GM21447 (cell line): ENCODE measurements around the gene NPNT.

Source experiments
- ATAC-seq: cut with Tn5 transposase; IDR thresholded peaks from one replicate; pipeline ENCODE4 v1.9.1; 2021; ENCODE audit not compliant: unreplicated experiment

Gene NPNT

DNA sequence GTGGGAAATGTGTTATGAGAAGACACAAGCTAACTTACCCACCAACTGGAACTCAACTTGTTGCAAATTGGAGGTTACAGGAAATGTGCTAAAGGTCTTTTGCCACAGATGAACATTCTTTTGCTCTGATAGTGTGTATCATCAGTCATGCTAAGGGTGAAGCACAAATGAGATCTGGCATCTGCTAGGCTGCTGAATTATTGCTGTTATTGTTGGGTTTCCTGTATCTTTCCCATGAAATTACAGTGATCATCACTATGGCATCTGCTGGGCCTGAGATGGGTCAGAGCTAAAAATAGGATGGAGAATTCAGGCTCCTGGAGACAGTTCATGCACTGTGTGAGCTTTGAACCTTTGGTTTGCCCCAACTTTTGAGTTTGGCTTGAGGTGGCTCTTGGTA, 124.5 kb downstream of the NPNT start:
- ATAC-seq: no peak
